Hepatocyte (in vitro differentiated cells): Measurements from ENCODE around the gene NRG2. TPM values are rescaled to one million over a fixed set of nuclear protein-coding genes. Genes with fewer than 3 reads are reported as not detected.

Source experiments
- DNase-seq: peaks from one replicate; pipeline ENCODE4 v3.0.0-alpha.2; 2016; ENCODE audit warnings: low spot score
- H2AFZ ChIP-seq: fragments of 200-600 bp; sonication (generic); 2 replicates; pipeline ENCODE4 v1.6.0; 2016; ENCODE audit warnings: antibody characterized with exemption, mild to moderate bottlenecking
- H3K27ac ChIP-seq: fragments of 200-600 bp; sonication (generic); 2 replicates; pipeline ENCODE4 v1.5.1; 2016; ENCODE audit warnings: mild to moderate bottlenecking
- H3K27me3 ChIP-seq: fragments of 200-600 bp; sonication (generic); 2 replicates; pipeline ENCODE4 v1.6.1; 2016
- H3K36me3 ChIP-seq: fragments of 200-600 bp; sonication (generic); replicated peaks from 2 replicates; pipeline ENCODE4 v1.5.1; 2016; ENCODE audit warnings: low read depth; ENCODE audit not compliant: insufficient read depth
- H3K4me1 ChIP-seq: fragments of 200-600 bp; sonication (generic); 2 replicates; pipeline ENCODE4 v1.5.1; 2016; ENCODE audit warnings: mild to moderate bottlenecking, moderate library complexity; ENCODE audit not compliant: insufficient read depth
- H3K4me2 ChIP-seq: fragments of 200-600 bp; sonication (generic); 2 replicates; pipeline ENCODE4 v1.6.0; 2016
- H3K4me3 ChIP-seq: fragments of 200-600 bp; sonication (generic); 2 replicates; pipeline ENCODE4 v1.5.1; 2016; ENCODE audit warnings: mild to moderate bottlenecking
- H3K79me2 ChIP-seq: fragments of 200-600 bp; sonication (generic); 2 replicates; pipeline ENCODE4 v1.6.0; 2017; ENCODE audit warnings: mild to moderate bottlenecking
- H3K9me2 ChIP-seq: fragments of 200-600 bp; sonication (generic); replicated peaks from 2 replicates; pipeline ENCODE4 v1.6.0; 2017; ENCODE audit warnings: mild to moderate bottlenecking; ENCODE audit not compliant: insufficient read depth
- H3K9me3 ChIP-seq: fragments of 200-600 bp; sonication (generic); 2 replicates; pipeline ENCODE4 v1.5.1; 2016; ENCODE audit warnings: low read depth, mild to moderate bottlenecking
- H4K20me1 ChIP-seq: fragments of 200-600 bp; sonication (generic); 2 replicates; pipeline ENCODE4 v1.6.0; 2016; ENCODE audit warnings: mild to moderate bottlenecking; ENCODE audit not compliant: insufficient read depth, poor library complexity, severe bottlenecking
- EZH2 ChIP-seq: fragments of 200-600 bp; sonication (generic); IDR thresholded peaks from 2 replicates; pipeline ENCODE4 v1.6.1; 2016; ENCODE audit warnings: antibody characterized with exemption, mild to moderate bottlenecking, borderline replicate concordance
- EZH2phosphoT487 ChIP-seq: fragments of 200-600 bp; sonication (generic); IDR thresholded peaks from one replicate; pipeline ENCODE4 v1.6.1; 2018; ENCODE audit warnings: antibody characterized with exemption, mild to moderate bottlenecking, low read depth, moderate library complexity; ENCODE audit not compliant: unreplicated experiment, severe bottlenecking
- whole genome bisulfite sequencing: methylation state at CpG from one replicate; pipeline ENCODE4 v1.1.6; 2016; ENCODE audit warnings: low lambda C conversion rate; ENCODE audit errors: missing lambda C conversion rate; 5-methylcytosine and 5-hydroxymethylcytosine counted together
- polyA plus RNA-seq: library from polyadenylated mRNA; unstranded; fragments of >200 nt; fragmentation: Nextera tagmentation; extraction: Ambion mirVana; gene quantifications from 2 replicates; pipeline ENCODE4 v1.2.1, GENCODE V29; 2016
- total RNA-seq: library from RNA; depleted of rRNA; stranded (reverse); fragments of >200 nt; gene quantifications from 2 replicates; pipeline ENCODE4 v1.2.3, GENCODE V29; 2014
- TF ChIP-seq, protein P1 (sequence below): fragments of 200-600 bp; sonication (generic); IDR thresholded peaks from 2 replicates; pipeline ENCODE4 v1.5.1; 2016; ENCODE audit warnings: antibody characterized with exemption, mild to moderate bottlenecking; ENCODE audit not compliant: poor library complexity

Gene NRG2
- total and polyA plus RNA-seq, 2 experiments from 2014 or later = 1.4 to 1.5 TPM

GRCh38 chr5:139822553-139823425, 220.3 kb downstream of the NRG2 start:
- Histone ChIP-seq H3K4me3 (no peak overlapping the region), H3K36me3 (no peaks in the 10 kb centered on the region), H3K9me2 (no peaks in the 10 kb centered on the region), H2AFZ (no peak overlapping the region), H3K27ac (no peak overlapping the region), H3K79me2 (no peaks in the 10 kb centered on the region), H3K9me3 (no peaks in the 10 kb centered on the region), H4K20me1 (no peaks in the 10 kb centered on the region), H3K4me2 (no peak overlapping the region), H3K4me1 (no peaks in the 10 kb centered on the region), H3K27me3 (peaks cover 7% of the 10 kb centered on the region)
- no peak for DNase-seq
- WGBS = 86% methylated on average over 25 of the region's 25 CpGs
- no peak for TF ChIP-seq EZH2phosphoT487
- TF ChIP-seq, protein P1, sequence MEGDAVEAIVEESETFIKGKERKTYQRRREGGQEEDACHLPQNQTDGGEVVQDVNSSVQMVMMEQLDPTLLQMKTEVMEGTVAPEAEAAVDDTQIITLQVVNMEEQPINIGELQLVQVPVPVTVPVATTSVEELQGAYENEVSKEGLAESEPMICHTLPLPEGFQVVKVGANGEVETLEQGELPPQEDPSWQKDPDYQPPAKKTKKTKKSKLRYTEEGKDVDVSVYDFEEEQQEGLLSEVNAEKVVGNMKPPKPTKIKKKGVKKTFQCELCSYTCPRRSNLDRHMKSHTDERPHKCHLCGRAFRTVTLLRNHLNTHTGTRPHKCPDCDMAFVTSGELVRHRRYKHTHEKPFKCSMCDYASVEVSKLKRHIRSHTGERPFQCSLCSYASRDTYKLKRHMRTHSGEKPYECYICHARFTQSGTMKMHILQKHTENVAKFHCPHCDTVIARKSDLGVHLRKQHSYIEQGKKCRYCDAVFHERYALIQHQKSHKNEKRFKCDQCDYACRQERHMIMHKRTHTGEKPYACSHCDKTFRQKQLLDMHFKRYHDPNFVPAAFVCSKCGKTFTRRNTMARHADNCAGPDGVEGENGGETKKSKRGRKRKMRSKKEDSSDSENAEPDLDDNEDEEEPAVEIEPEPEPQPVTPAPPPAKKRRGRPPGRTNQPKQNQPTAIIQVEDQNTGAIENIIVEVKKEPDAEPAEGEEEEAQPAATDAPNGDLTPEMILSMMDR = no peak
- TF ChIP-seq EZH2 = no peak

- Histone ChIP-seq H3K9me2 (no peaks in the 10 kb centered on the region), H3K79me2 (no peaks in the 10 kb centered on the region), H3K4me1 (no peaks in the 10 kb centered on the region), H3K36me3 (no peaks in the 10 kb centered on the region), H3K27ac (no peak overlapping the region), H3K4me3 (no peak overlapping the region), H3K27me3 (peaks cover 8% of the 10 kb centered on the region), H4K20me1 (no peaks in the 10 kb centered on the region), H2AFZ (no peak overlapping the region), H3K9me3 (no peaks in the 10 kb centered on the region), H3K4me2 (no peak overlapping the region)
- TF ChIP-seq EZH2phosphoT487 (no peak), EZH2 (no peak)
- WGBS = 89% methylated on average over 10 of the region's 11 CpGs
- no peak for DNase-seq
These were observed 221.1 kb downstream of the NRG2 start for GRCh38 chr5:139821806-139822552.

DNA sequence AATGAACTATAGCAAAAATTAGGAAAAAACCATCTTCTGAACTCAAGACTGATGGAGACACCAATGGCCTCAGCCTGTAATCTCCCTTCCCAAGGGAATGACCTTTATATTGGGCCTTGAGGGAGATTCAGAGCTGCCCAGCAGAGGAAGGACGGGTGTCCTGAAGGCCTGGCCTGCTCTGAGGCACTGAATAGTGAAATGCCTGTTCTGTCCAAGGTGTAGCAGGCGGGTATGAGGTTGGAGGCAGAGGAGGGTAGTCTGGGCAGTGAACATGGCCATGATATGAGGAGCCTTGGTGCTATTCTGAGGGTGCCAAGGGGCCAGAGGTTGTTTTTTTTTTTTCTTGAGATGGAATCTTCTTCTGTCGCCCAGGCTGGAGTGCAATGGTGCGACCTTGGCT, 222.5 kb downstream of the NRG2 start:
- Histone ChIP-seq H3K9me3 (no peaks in the 10 kb centered on the region), H2AFZ (no peak overlapping the region), H3K27me3 (peaks cover 11% of the 10 kb centered on the region), H4K20me1 (no peaks in the 10 kb centered on the region), H3K36me3 (no peaks in the 10 kb centered on the region), H3K27ac (no peak overlapping the region), H3K9me2 (no peaks in the 10 kb centered on the region), H3K4me1 (no peaks in the 10 kb centered on the region), H3K79me2 (no peaks in the 10 kb centered on the region), H3K4me2 (no peak overlapping the region), H3K4me3 (no peak overlapping the region)
- 83% methylated on average over 4 of the region's 4 CpGs for WGBS
- no peak for DNase-seq
- no peak for TF ChIP-seq EZH2phosphoT487
- no peak for TF ChIP-seq EZH2
- TF ChIP-seq, protein P1 = no peak

DNA sequence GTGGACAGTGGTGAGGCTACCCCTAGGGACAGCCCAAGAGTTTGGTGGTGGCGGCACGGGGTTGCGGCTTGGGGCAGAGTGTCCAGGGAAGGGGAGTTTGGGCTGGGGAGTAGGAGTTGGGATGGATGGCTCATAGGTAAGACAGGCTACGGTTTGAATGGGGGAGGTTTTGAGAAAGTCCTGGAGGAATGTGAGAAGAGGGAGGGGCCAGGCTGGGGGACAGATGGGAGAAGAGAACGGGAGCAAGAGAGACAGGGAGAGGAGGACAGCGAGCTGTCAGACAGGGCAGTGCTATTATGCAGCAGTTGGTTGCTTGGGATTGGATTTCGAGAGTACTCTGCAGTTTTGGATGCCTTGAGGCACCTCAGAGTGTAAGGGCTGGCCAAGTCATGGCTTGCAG, 223.0 kb downstream of the NRG2 start:
- no peaks in the 10 kb centered on the region for H3K79me2 ChIP-seq
- TF ChIP-seq, protein P1 = no peak
- TF ChIP-seq EZH2phosphoT487 (no peak), EZH2 (no peak)
- no peaks in the 10 kb centered on the region for H3K36me3 ChIP-seq

More for the DNA sequence above, 223.0 kb downstream of the NRG2 start:
- peaks cover 8% of the 10 kb centered on the region for H3K27me3 ChIP-seq
- H3K4me1 ChIP-seq = no peaks in the 10 kb centered on the region
- H3K9me2 ChIP-seq = no peaks in the 10 kb centered on the region
- H3K27ac ChIP-seq = no peak overlapping the region
- H2AFZ ChIP-seq = no peak overlapping the region
- WGBS = 60% methylated on average over 7 of the region's 7 CpGs
- H3K4me3 ChIP-seq = no peak overlapping the region
- DNase-seq = no peak
- H3K9me3 ChIP-seq = no peaks in the 10 kb centered on the region
- H3K4me2 ChIP-seq = no peak overlapping the region
- no peaks in the 10 kb centered on the region for H4K20me1 ChIP-seq
